NCI-H510A (cell line): Measurements from ENCODE around the gene COL28A1.
A peak's percentile ranks its signal among the peaks of the same experiment; 100 is the strongest.

ENCODE experiments used
- DNase-seq: peaks from one replicate; lab custom pipeline; 2025; lab: John Stamatoyannopoulos, UW

COL28A1 gene

GRCh38 chr7:7535691-7536090, at the start of gene COL28A1:
COL28A1 (minus strand) TSS chr7:7535873; CDS start chr7:7532875, 2,998 bp downstream.
- DNase-seq = no peak

GRCh38 chr7:7584653-7585052, 49.0 kb upstream of the COL28A1 start:
- no peak for DNase-seq

GRCh38 chr7:7583731-7584130, 48.1 kb upstream of the COL28A1 start:
- DNase-seq = no peak

- DNase-seq = no peak
Measured at GRCh38 chr7:7582596-7582995, 46.9 kb upstream of the COL28A1 start.

GRCh38 chr7:7581531-7582179, 46.0 kb upstream of the COL28A1 start:
- no peak for DNase-seq

GRCh38 chr7:7579638-7580037, 44.0 kb upstream of the COL28A1 start:
- no peak for DNase-seq

- no peak for DNase-seq
Measured at GRCh38 chr7:7577888-7578287, 42.2 kb upstream of the COL28A1 start.

GRCh38 chr7:7576344-7576743, 40.7 kb upstream of the COL28A1 start:
- no peak for DNase-seq

GRCh38 chr7:7573701-7574100, 38.0 kb upstream of the COL28A1 start:
- DNase-seq = no peak

- no peak for DNase-seq
Measured at GRCh38 chr7:7570584-7570983, 34.9 kb upstream of the COL28A1 start.

GRCh38 chr7:7569615-7570014, 33.9 kb upstream of the COL28A1 start:
- no peak for DNase-seq

GRCh38 chr7:7569081-7569527, 33.4 kb upstream of the COL28A1 start:
- no peak for DNase-seq

- no peak for DNase-seq
Measured at GRCh38 chr7:7568553-7568952, 32.9 kb upstream of the COL28A1 start.

GRCh38 chr7:7567898-7568531, 32.3 kb upstream of the COL28A1 start:
- DNase-seq = no peak

- DNase-seq = peak; percentile 53
Measured at GRCh38 chr7:7566651-7567611, 31.3 kb upstream of the COL28A1 start, which contains the start of gene MIOS. MIOS (plus strand) TSS chr7:7566884; CDS start chr7:7572476, 5,592 bp downstream.

GRCh38 chr7:7565746-7566650, 30.3 kb upstream of the COL28A1 start:
- no peak for DNase-seq

GRCh38 chr7:7565018-7565680, 29.5 kb upstream of the COL28A1 start:
- DNase-seq = no peak

GRCh38 chr7:7564323-7564780, 28.7 kb upstream of the COL28A1 start:
- DNase-seq = no peak

- DNase-seq = no peak
Measured at GRCh38 chr7:7563813-7564212, 28.1 kb upstream of the COL28A1 start.

- DNase-seq = no peak
Measured at GRCh38 chr7:7563269-7563668, 27.6 kb upstream of the COL28A1 start.

- no peak for DNase-seq
Measured at GRCh38 chr7:7562736-7563135, 27.1 kb upstream of the COL28A1 start.
